Pancreas (tissue), 10 donors: ENCODE measurements around the gene ZNF432. TPM values are rescaled to one million over a fixed set of nuclear protein-coding genes. Genes with fewer than 3 reads are reported as not detected.

ENCODE experiments used
- ATAC-seq, 4 donors: fragments of 200-7000 bp; cut with Tn5 transposase; one replicate each; pipeline versions ENCODE4 v1.8.0 to v1.9.1; 2020; ENCODE audit warnings: mild to moderate bottlenecking in 4 of 4, moderate library complexity in 4 of 4
- DNase-seq, 6 donors: peaks; one replicate each; pipeline ENCODE4 v3.0.0-alpha.2; 2020
- FAIRE-seq: peaks from 2 replicates; lab custom pipeline; 2012; peaks lifted over from hg19 to GRCh38; lab: Jason Lieb, UNC
- H3K27ac ChIP-seq, 4 donors: fragments of 200-600 bp; sonication (generic); 1 replicate in 3 of 4; 2 replicates in 1 of 4; pipeline versions ENCODE4 v1.5.0 to v1.8.0; 2020
- H3K27me3 ChIP-seq, 4 donors: fragments of 200-600 bp; one replicate each; pipeline ENCODE4 v1.8.0; 2021
- H3K36me3 ChIP-seq, 3 donors: fragments of 200-600 bp; sonication (generic) in 1 of 3; one replicate each; pipeline versions ENCODE4 v1.5.0 to v1.8.0; 2020 to 2021
- H3K4me1 ChIP-seq, 3 donors: fragments of 200-600 bp; one replicate each; pipeline ENCODE4 v1.8.0; 2021
- H3K4me3 ChIP-seq, 4 donors: fragments of 200-600 bp; sonication (generic) in 2 of 4; one replicate each; pipeline versions ENCODE4 v1.5.0 to v1.8.0; 2020 to 2021
- H3K9me3 ChIP-seq, 4 donors: fragments of 200-600 bp; one replicate each; pipeline ENCODE4 v1.8.0; 2021
- CTCF ChIP-seq, 4 donors: fragments of 200-600 bp; sonication (generic) in 3 of 4; IDR thresholded peaks; one replicate each; pipeline versions ENCODE4 v1.5.0 to v1.8.0; 2021; ENCODE audit warnings: antibody characterized with exemption in 4 of 4
- WGBS, 2 donors: extraction: QIAGEN DNeasy Blood & Tissue Kit; methylation state at CpG; one replicate each; pipeline ENCODE4 v1.1.7; 2013; 5-methylcytosine and 5-hydroxymethylcytosine counted together
- intact Hi-C, 3 donors: fragments of 100-400 bp; cut with DNase I; formaldehyde crosslinking; loops; one replicate each; pipeline versions ENCODE4 v1.11.1 to v1.14.2; 2022
- polyA plus RNA-seq, 2 donors: library from polyadenylated mRNA; stranded (reverse); fragments of 200-250 nt; gene quantifications; one replicate each; pipeline ENCODE4 v1.2.3, GENCODE V29; 2013
- total RNA-seq, 6 donors: library from RNA; stranded (reverse); fragmentation: NEBNext Ultra II Directional in 4 of 6; extraction: Animal tissue kit (Norgen Biotek cat#: 25700) in 4 of 6; gene quantifications; one replicate each; pipeline versions ENCODE4 v1.2.1 to v1.2.4, GENCODE V29; 2021 to 2023
- donor health status: healthy with polysubstance abuse.
- donor health status: DM: no; HTN: no; CAD: no; lungs with moderate emphysema.
- donor health status: DM: no; HTN: no; CAD: no.
- donor health status: control.
- donor health status: control.
- donor health status: Bipolar disorder and iron deficiency.
- donor health status: DM: yes; HTN: yes; CAD: no.
- donor health status: DM: no; HTN: no; CAD: no.
- donor health status: DM: no; HTN: no; CAD: no.
- donor health status: DM: yes; HTN: yes; CAD: no.

Gene ZNF432
- total and polyA plus RNA-seq, 8 donors, result 4.8 to 26.0 (median 11.8) TPM

DNA sequence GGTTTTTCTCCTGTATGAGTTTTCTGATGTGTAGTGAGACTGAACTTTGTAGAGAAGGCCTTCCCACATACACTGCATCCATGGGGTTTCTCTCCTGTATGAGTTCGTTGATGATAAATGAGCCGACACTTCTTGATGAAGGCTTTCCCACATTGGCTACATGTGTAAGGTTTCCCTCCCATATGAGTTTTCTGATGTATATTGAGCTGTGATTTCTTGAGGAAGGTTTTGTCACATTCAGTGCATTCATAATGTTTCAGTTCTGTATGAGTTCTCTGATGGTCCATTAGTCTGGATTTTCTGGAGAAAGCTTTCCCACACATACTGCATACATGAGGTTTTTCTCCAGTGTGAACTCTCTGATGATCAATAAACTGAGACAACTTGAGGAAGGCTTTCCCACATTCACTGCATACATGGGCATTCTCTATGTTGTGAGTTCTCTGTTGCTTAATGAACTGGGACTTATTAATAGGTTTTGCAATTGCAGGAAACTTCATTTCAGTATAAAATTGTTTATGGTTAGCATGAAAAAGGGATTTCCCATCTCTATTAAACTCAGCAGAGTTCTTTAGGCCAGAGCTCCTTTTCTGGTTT, 54.5 kb downstream of the ZNF432 start:
- WGBS, 2 donors, result 95% methylated on average over 2 of the region's 2 CpGs
- no peak for TF ChIP-seq CTCF (IDR thresholded peaks at IDR 0.05)
- H3K9me3 ChIP-seq, result peaks cover 2 to 19% (median 8%) of the 10 kb centered on the region in 4 donors
- DNase-seq (no peak), FAIRE-seq (no peak), ATAC-seq (no peak)
- no peak overlapping the region for H3K27ac ChIP-seq
- H3K4me1 ChIP-seq, result no peaks in the 10 kb centered on the region
- intact Hi-C loops, result no loop called here
- H3K36me3 ChIP-seq, result peaks cover 5 to 60% (median 17%) of the 10 kb centered on the region in 3 donors
- H3K27me3 ChIP-seq, result no peaks in the 10 kb centered on the region
- H3K4me3 ChIP-seq, result no peak overlapping the region

DNA sequence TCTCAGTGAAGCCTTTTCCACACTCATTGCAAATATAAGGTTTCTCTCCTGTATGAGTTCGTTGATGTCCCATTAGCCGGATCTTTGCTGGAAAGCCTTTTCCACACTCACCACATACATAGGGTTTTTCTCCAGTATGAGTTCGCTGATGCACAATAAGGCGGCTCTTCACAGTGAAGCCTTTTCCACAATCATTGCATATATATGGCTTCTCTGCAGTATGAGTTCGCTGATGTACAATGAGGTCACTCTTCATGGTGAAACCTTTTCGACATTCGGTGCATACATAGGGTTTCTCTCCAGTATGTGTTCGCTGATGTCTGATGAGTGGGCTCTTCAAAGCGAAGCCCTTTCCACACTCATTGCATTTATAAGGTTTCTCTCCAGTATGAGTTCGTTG, 55.2 kb downstream of the ZNF432 start:
- WGBS, 2 donors, result 97 to 98% methylated on average over 10 of the region's 10 CpGs
- ATAC-seq, result no peak
- no peak for FAIRE-seq

GRCh38 chr19:51986309-51987291, 62.0 kb downstream of the ZNF432 start, which contains the start of gene ZNF350:
Gene ZNF350, minus strand, starts transcription at chr19:51986840. Its CDS starts 12,480 bp downstream, at chr19:51974360.
- Histone ChIP-seq H3K9me3 (peaks cover 0 to 5% (median 0%) of the 10 kb centered on the region in 4 donors), H3K36me3 (no peaks in the 10 kb centered on the region), H3K4me1 (peaks cover 5 to 9% (median 8%) of the 10 kb centered on the region in 3 donors), H3K4me3 (peak within 1 kb of the TSS; percentile 60 to 82 (median 72)), H3K27ac (peak within 1 kb of the TSS in 2 of 4 donors; percentile 50 to 59), H3K27me3 (no peaks in the 10 kb centered on the region)
- 2 to 3% methylated on average over 33 of the region's 33 CpGs for WGBS, 2 donors
- FAIRE-seq (peak; percentile 98), DNase-seq (peak; percentile 82 to 96 (median 90)), ATAC-seq (peak; percentile 100)
- no peak for TF ChIP-seq CTCF (IDR thresholded peaks at IDR 0.05)
- intact Hi-C loops, result no loop called here

More for the DNA sequence above, 55.2 kb downstream of the ZNF432 start:
- no peak for DNase-seq
- H3K9me3 ChIP-seq, result peaks cover 2 to 15% (median 7%) of the 10 kb centered on the region in 4 donors
- intact Hi-C loops, result no loop called here
- H3K4me3 ChIP-seq, result no peak overlapping the region
- no peaks in the 10 kb centered on the region for H3K27me3 ChIP-seq
- H3K4me1 ChIP-seq, result no peaks in the 10 kb centered on the region
- peaks cover 5 to 52% (median 17%) of the 10 kb centered on the region in 3 donors for H3K36me3 ChIP-seq
- H3K27ac ChIP-seq, result no peak overlapping the region
- no peak for TF ChIP-seq CTCF (IDR thresholded peaks at IDR 0.05)

GRCh38 chr19:51983361-51983760, 65.3 kb downstream of the ZNF432 start:
- Histone ChIP-seq H3K4me3 (no peak overlapping the region), H3K36me3 (peaks cover 0 to 3% (median 0%) of the 10 kb centered on the region in 3 donors), H3K4me1 (peaks cover 5 to 9% (median 8%) of the 10 kb centered on the region in 3 donors), H3K9me3 (peaks cover 0 to 5% (median 0%) of the 10 kb centered on the region in 4 donors), H3K27me3 (no peaks in the 10 kb centered on the region), H3K27ac (no peak overlapping the region)
- FAIRE-seq, result no peak
- intact Hi-C loops, result no loop called here
- DNase-seq, result no peak
- WGBS, 2 donors, result 91 to 97% methylated on average over 4 of the region's 4 CpGs
- no peak for ATAC-seq
- TF ChIP-seq CTCF (IDR thresholded peaks at IDR 0.05), result no peak

Other genes with a start within 250 kb of the ZNF432 start
- 1 to 10 TPM; 2.9 to 8.9 (median 5.9) TPM for gene ZNF577, start 160.9 kb downstream of the ZNF432 start, total RNA-seq
- gene ZNF577, start 160.9 kb downstream of the ZNF432 start, polyA plus RNA-seq, result 10 to 100 TPM; 10.7 to 53.0 TPM
- 1 to 10 TPM; 3.0 to 7.7 (median 4.5) TPM for gene ZNF649, start 143.8 kb downstream of the ZNF432 start, total RNA-seq
- gene ZNF649, start 143.8 kb downstream of the ZNF432 start, polyA plus RNA-seq, result 1 to 10 TPM; 1.9 to 4.5 TPM
- 1 to 10 TPM in 4 of 6 donors, under 1 TPM in 2; 0.83 to 3.0 (median 1.8) TPM for gene ZNF613, start 121.4 kb downstream of the ZNF432 start, total RNA-seq
- 1 to 10 TPM; 1.0 to 3.4 TPM for gene ZNF613, start 121.4 kb downstream of the ZNF432 start, polyA plus RNA-seq
- 1 to 10 TPM; 3.9 to 7.6 (median 4.7) TPM for gene ZNF350, start 62.0 kb downstream of the ZNF432 start, total RNA-seq
- gene ZNF350, start 62.0 kb downstream of the ZNF432 start, polyA plus RNA-seq, result 1 to 10 TPM; 3.7 to 8.1 TPM
- gene ZNF615, start 40.6 kb downstream of the ZNF432 start, total RNA-seq, result 1 to 10 TPM; 3.2 to 8.4 (median 5.4) TPM
- gene ZNF615, start 40.6 kb downstream of the ZNF432 start, polyA plus RNA-seq, result 1 to 10 TPM; 2.4 to 4.9 TPM
- 1 to 10 TPM; 1.5 to 4.2 (median 2.1) TPM for gene ZNF614, start 20.5 kb downstream of the ZNF432 start, total RNA-seq
- gene ZNF614, start 20.5 kb downstream of the ZNF432 start, polyA plus RNA-seq, result 1 to 10 TPM; 1.3 to 4.0 TPM
- gene ZNF841, start 46.9 kb upstream of the ZNF432 start, total RNA-seq, result 10 to 100 TPM in 5 of 6 donors, 1 to 10 TPM in 1; 7.6 to 20.2 (median 11.7) TPM
- 10 to 100 TPM; 15.3 to 18.3 TPM for gene ZNF841, start 46.9 kb upstream of the ZNF432 start, polyA plus RNA-seq
- 1 to 10 TPM; 3.9 to 9.1 (median 5.5) TPM for gene ZNF616, start 91.1 kb upstream of the ZNF432 start, total RNA-seq
- gene ZNF616, start 91.1 kb upstream of the ZNF432 start, polyA plus RNA-seq, result 1 to 10 TPM; 2.4 TPM
- gene ZNF836, start 122.8 kb upstream of the ZNF432 start, total RNA-seq, result 1 to 10 TPM; 4.4 to 9.2 (median 7.3) TPM
- 1 to 10 TPM; 2.0 to 2.8 TPM for gene ZNF836, start 122.8 kb upstream of the ZNF432 start, polyA plus RNA-seq
- gene PPP2R1A, start 141.2 kb upstream of the ZNF432 start, total RNA-seq, result 100 to 1,000 TPM in 3 of 6 donors, 10 to 100 TPM in 3; 70.9 to 119 (median 99.1) TPM
- gene PPP2R1A, start 141.2 kb upstream of the ZNF432 start, polyA plus RNA-seq, result 100 to 1,000 TPM in 1 of 2 donors, 10 to 100 TPM in 1; 89.1 to 108 TPM
- 10 to 100 TPM in 1 of 6 donors, 1 to 10 TPM in 5; 4.9 to 12.5 (median 7.2) TPM for gene ZNF766, start 220.7 kb upstream of the ZNF432 start, total RNA-seq
- gene ZNF766, start 220.7 kb upstream of the ZNF432 start, polyA plus RNA-seq, result 1 to 10 TPM; 2.1 to 4.0 TPM
- 1 to 10 TPM; 4.6 to 9.4 (median 5.2) TPM for gene ZNF480, start 248.3 kb upstream of the ZNF432 start, total RNA-seq
- gene ZNF480, start 248.3 kb upstream of the ZNF432 start, polyA plus RNA-seq, result 1 to 10 TPM; 2.5 to 3.4 TPM